Dedifferentiated amniotic fluid mesenchymal stem cell (primary cell): ENCODE results near the gene TACC2.

Experiments used
- DNase-seq: peaks from one replicate; pipeline ENCODE4 v3.0.0-alpha.2; 2016; ENCODE audit errors: extremely low spot score

Gene TACC2

GRCh38 chr10:122148876-122149560 lies 160.1 kb downstream of the TACC2 start:
- no peak for DNase-seq

- no peak for DNase-seq
These were observed 160.9 kb downstream of the TACC2 start for GRCh38 chr10:122149561-122150505.

DNA sequence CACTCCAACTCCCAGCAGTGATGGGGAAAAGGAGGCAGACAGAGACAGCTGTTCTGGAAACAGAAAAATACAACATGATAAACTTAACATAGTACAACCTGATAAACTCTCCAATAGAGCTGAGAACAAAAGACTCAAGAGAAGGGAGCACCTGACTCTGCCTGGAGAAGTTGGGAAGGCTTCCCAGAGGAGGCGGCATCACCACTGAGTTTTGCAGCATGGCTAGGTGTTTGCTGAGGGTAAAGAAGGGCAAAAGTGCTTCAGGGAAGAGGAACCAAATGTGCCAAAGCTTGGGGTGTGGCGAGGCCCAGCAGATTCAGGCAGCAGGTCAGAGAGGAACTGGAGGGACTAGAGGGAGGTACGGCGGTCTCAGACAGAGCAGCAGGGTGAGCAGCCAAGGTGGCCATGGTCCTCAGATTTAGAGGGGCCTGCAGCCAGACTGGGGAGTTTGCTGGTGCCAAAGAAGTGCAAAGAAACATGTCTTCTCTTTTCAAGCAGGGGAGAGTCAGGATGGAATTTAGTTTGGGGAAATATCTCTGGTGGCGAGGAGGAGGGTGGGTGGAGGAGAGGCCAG lies 162.2 kb downstream of the TACC2 start:
- DNase-seq: no peak

DNA sequence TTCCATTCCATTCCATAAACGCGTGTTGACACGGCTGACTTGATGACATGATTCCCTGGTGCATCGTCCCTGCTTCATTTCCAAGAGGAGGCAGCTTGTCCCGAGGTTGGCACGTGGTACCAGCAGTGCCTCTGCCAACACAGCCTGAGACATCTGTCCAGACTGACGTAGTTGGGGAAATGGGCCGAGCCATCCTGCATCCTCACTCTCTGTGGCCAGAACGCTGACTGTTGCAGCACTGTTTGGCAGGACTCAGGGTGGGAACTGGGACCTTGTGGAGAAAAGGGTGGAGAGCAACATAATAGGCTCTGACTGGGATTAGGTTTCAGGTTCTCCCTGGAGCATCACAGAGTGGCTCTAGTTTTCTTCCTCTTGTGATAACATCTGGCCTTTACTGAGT lies 163.6 kb downstream of the TACC2 start:
- DNase-seq: peak; percentile 34

DNA sequence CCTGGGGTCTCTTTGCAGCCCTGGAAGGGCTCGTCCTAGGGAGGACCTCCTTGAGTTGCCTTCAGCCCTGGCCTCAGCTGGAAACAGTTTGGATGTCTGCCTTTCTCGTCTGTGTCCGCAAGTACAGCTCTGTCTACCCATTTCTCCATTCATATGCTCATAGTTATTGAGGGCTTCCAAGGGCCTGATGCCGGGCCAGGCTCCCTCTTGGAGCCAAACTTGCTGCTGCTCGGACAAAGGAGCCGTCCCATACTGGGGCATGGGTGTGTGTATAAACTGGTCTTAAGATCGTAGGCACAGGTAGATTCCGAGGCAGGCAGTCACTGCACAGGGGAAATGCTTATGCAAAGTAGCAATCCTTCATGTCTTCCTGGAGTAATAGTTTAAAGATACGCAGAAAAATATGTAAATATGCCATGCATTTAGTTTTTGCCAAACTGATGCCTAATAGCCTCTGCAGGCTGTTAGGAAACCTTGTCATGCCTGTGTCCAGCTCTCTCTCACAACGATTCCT lies 165.1 kb downstream of the TACC2 start:
- no peak for DNase-seq

- peak; percentile 85 for DNase-seq
These were observed 165.8 kb downstream of the TACC2 start for GRCh38 chr10:122154545-122155366.

DNA sequence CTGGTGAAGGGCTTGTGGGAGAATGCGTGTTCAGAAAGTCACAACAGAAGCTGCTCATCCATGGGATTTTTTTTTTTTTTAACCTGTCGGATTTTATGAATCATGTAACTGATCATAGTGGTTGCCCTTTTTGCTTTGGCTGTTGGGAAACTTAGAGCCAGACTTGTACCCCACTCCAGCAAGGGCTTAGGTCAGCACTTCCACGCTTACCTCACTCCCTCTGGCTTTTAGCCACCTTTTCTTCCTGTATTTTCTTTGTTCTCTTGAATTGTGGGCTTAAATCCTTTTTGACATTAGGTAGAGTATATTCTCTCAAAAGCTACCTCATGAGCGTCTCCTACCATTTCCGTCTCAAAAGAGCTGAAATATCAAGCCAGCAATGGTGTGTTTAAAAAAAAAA lies 168.5 kb downstream of the TACC2 start:
- no peak for DNase-seq

DNA sequence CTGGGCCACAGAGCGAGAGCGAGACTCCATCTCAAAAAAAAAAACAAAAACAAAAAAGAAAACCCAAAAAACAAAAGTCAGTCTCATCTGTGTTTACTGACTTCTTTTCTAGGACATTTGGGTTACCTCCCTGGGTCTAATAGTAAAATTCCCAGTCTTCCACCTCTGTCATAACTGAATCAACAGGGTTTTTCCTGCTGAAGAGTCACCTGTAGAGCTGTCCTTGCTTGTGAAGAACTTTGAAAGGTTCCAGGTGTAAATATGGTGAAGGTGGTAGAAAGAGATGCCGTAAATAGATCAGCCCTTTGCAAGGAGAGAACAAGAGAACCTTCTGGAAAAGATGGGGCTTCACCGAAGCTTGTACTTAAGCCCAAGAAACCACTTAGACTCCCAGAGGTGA lies 169.4 kb downstream of the TACC2 start:
- no peak for DNase-seq

DNA sequence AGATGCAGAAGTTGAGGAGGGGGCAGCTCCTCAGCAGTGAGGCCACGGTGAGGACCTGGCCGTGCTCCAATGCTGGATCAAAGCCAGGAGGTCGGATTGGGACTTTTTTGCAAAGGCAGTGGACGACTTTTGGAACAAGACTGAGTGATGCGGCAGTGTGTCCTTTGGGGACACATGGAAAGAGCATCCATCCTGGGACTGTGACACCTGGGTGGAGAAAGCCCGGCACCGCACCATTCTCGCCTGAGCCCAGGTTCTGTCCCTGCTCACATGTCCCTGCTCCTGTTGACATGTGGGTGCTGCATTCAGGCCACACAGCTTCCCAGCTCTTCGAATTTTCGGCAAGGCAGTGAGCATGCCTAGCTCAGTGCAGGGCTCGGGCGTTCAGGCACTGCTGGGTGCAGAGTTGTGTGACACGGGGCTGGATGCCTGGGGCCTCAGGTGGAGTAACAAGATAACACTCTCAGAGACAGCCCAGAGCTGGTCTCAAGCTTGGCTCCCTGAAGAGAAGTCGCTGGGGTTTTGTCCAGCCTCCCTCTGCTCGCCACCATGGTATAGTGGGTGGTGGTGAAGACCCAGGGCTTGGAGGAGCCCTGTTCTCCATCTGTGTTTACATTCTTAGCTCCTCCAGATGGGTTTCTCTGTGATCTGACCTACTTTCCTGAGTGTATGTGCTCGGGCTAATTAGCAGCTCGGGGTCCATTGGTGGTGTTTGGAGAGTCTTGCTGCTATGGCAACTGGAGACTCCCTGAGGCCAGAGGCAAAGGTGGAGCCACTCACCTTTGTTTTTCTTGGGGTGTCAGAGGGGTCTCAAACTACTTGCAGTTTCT lies 170.4 kb downstream of the TACC2 start:
- no peak for DNase-seq

GRCh38 chr10:122161795-122162194 lies 172.8 kb downstream of the TACC2 start:
- no peak for DNase-seq

DNA sequence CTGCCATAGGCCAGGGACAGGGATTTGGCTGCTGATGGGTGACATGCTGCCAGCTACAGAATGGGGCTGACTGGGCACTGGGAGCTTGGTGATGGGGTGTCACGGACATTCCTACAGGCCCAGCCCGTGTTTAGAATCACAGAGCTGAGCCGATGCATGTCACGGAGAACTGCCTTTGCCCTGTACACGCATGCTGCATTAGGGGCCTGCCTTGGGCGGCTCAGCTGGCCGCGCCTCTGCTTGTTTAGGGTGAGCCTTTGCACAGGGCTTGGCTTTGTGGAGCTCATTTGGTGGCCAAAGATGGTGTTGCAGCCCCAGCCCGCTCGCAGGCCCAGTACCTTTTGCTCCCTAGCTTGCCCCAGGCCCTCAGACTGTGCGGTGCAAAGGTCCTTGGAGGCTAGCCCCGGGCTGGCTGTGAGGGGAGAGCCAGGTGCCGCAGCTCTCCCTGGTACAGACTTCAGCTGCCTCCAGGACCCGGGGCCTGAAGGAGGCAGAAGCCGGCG lies 173.8 kb downstream of the TACC2 start:
- DNase-seq: no peak

DNA sequence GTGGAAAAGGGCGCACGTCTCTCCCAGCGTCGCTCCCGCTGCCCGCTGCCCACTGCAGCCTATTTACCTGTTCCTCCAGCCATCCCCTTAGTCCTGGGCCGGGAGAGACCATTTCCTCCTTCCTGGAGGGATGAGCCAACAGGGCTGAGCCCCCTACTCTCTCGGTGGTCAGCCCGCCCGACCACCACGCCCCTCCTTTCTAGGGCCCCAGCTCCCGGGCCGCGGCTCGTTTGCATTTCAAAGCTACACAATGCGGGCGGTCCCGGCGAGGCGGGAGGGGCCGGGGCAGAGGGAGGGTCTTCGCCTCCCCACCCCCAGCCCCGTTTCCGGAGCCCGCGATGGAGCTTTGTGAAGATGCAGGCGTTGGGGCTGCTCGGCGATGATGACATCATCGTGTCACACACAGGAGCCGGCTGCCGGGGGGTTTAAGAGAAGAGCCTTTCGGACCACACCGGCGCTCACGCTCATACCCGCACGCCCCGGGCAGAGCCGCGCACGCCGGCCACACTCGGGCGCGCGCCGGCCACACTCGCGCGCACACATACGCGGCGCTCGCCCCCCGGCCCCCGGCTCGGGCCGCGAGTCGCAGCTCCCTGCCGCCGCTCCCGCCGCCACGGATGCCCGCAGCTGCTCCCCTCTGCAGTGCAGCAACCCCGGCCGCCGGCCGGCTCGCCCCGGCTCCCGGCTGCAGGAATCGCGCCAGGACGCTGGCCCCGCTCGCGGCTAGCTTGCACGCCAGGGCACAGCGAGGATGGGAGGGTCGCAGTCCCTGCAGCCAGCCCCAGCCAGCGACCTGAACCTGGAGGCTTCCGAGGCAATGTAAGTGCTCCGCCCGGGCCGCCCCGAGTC lies 174.4 kb downstream of the TACC2 start:
- no peak for DNase-seq

GRCh38 chr10:122164023-122164601 lies 175.1 kb downstream of the TACC2 start:
- no peak for DNase-seq

GRCh38 chr10:122164815-122165483 lies 176.0 kb downstream of the TACC2 start:
- no peak for DNase-seq

DNA sequence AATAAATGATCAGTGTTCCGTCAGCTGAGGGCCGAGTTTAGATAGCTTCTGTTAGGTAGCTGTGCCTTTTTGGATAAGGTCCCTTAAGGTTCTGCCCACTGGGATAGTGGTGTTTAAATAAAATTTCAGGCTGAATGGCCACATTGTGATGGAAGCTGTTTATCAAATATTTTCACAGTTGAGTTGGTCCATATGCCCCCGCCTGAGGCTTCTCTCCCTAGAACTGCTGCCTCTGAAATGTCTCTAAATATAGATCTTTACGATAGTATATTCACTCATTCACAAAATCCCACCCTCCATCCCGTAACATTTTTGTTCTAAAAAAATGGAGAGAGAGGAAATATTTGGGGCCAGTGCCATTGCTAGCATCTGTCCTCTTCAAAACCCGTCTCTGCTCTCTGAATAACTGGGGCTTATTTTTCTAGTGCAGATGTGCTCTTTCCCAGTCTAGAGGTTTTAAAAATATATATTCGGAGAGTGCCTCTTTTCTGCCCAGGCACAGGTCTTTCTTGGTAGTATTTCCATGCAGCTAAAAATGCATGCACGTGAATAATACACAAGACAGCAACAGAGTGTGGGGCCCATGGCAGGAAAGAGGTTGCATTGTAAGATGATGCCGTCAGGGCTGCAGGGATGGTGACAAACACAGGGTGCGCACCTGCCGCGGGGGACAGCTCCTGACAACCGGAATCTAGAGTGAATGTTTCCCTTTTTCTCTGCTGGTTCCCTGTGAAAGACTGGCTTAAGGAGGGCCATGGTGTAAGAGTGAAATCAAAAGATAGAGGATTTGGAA lies 176.7 kb downstream of the TACC2 start:
- DNase-seq: no peak

DNA sequence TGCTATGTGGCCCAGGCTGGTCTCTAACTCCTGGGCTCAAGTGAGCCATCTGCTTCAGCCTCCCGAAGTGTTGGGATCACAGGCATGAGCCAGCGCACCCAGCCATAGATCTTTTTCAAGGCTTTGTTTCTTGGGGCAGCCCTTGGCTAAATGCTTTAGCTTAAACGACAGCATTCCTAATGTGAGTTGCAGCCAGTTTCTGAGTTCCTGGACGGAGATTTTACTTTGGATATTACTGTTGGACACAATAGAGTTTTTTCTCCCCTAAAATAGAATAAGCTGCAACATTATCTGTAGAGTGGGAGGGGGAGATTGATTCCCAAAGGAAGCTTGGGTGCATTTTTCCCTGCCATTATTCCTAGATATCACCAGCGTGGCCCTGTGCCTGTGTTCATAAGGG lies 179.1 kb downstream of the TACC2 start:
- DNase-seq: no peak

- DNase-seq: no peak
These were observed 179.8 kb downstream of the TACC2 start for GRCh38 chr10:122168598-122169394.
